HEK293 (cell line): ENCODE measurements around the gene LPCAT4.

ENCODE experiments used
- EGR2 ChIP-seq: fragments of 450-650 bp; formaldehyde crosslinking; IDR thresholded peaks from 2 replicates; pipeline ENCODE4 v1.5.1; 2016; ENCODE audit warnings: low read depth, missing biosample characterization, missing genetic modification characterization
- GFI1B ChIP-seq: fragments of 450-650 bp; formaldehyde crosslinking; IDR thresholded peaks from 2 replicates; pipeline ENCODE4 v1.5.1; 2016; ENCODE audit warnings: missing biosample characterization, missing genetic modification characterization
- GLI2 ChIP-seq: fragments of 450-650 bp; formaldehyde crosslinking; IDR thresholded peaks from 2 replicates; pipeline ENCODE4; 2017; ENCODE audit warnings: missing biosample characterization, missing genetic modification characterization, low read depth, borderline replicate concordance
- GLIS1 ChIP-seq: fragments of 450-650 bp; formaldehyde crosslinking; IDR thresholded peaks from 2 replicates; pipeline ENCODE4 v1.5.1; 2016; ENCODE audit warnings: missing biosample characterization, missing genetic modification characterization
- GLIS2 ChIP-seq: fragments of 450-650 bp; formaldehyde crosslinking; IDR thresholded peaks from 2 replicates; pipeline ENCODE4 v1.5.1; 2016; ENCODE audit warnings: missing biosample characterization, missing genetic modification characterization
- IKZF3 ChIP-seq: fragments of 450-650 bp; IDR thresholded peaks from 2 replicates; pipeline ENCODE4 v1.5.0; 2018; ENCODE audit warnings: missing biosample characterization, mild to moderate bottlenecking, missing genetic modification characterization, moderate library complexity
- KLF8 ChIP-seq: fragments of 450-650 bp; formaldehyde crosslinking; IDR thresholded peaks from 2 replicates; pipeline ENCODE4 v1.5.1; 2016; ENCODE audit warnings: missing biosample characterization, missing genetic modification characterization
- REPIN1 ChIP-seq: fragments of 450-650 bp; formaldehyde crosslinking; IDR thresholded peaks from 2 replicates; pipeline ENCODE4 v1.5.1; 2017; ENCODE audit warnings: missing biosample characterization, missing genetic modification characterization, low read depth
- ZBTB20 ChIP-seq: fragments of 450-650 bp; formaldehyde crosslinking; IDR thresholded peaks from 2 replicates; pipeline ENCODE4 v1.5.1; 2016; ENCODE audit warnings: missing biosample characterization, missing genetic modification characterization
- ZFHX2 ChIP-seq: fragments of 450-650 bp; formaldehyde crosslinking; conservative IDR thresholded peaks from 2 replicates; pipeline ENCODE4 v1.5.1; 2016; ENCODE audit warnings: missing biosample characterization, missing genetic modification characterization
- ZNF133 ChIP-seq: fragments of 450-650 bp; formaldehyde crosslinking; IDR thresholded peaks from 2 replicates; pipeline ENCODE4 v1.5.1; 2016; ENCODE audit warnings: missing biosample characterization, missing genetic modification characterization
- ZNF202 ChIP-seq: fragments of 450-650 bp; formaldehyde crosslinking; IDR thresholded peaks from 2 replicates; pipeline ENCODE4 v1.5.1; 2016; ENCODE audit warnings: missing biosample characterization, missing genetic modification characterization, borderline replicate concordance
- ZNF335 ChIP-seq: fragments of 450-650 bp; formaldehyde crosslinking; conservative IDR thresholded peaks from 2 replicates; pipeline ENCODE4 v1.5.1; 2016; ENCODE audit warnings: missing biosample characterization, missing genetic modification characterization
- ZNF416 ChIP-seq: fragments of 450-650 bp; formaldehyde crosslinking; IDR thresholded peaks from 2 replicates; pipeline ENCODE4 v1.5.1; 2016; ENCODE audit warnings: missing biosample characterization, missing genetic modification characterization
- ZNF501 ChIP-seq: fragments of 450-650 bp; formaldehyde crosslinking; IDR thresholded peaks from 2 replicates; pipeline ENCODE4 v1.5.1; 2016; ENCODE audit warnings: missing biosample characterization, missing genetic modification characterization
- ZNF626 ChIP-seq: fragments of 450-650 bp; sonication (Bioruptor Pico); formaldehyde crosslinking; IDR thresholded peaks from 2 replicates; pipeline ENCODE4 v1.5.1; 2018; ENCODE audit warnings: missing biosample characterization, missing genetic modification characterization, inconsistent platforms
- ZNF664 ChIP-seq: fragments of 450-650 bp; formaldehyde crosslinking; IDR thresholded peaks from 2 replicates; pipeline ENCODE4 v1.5.1; 2016; ENCODE audit warnings: missing biosample characterization, missing genetic modification characterization
- ZNF670 ChIP-seq: fragments of 450-650 bp; formaldehyde crosslinking; IDR thresholded peaks from 2 replicates; pipeline ENCODE4 v1.5.1; 2016; ENCODE audit warnings: missing biosample characterization, missing genetic modification characterization, low read depth
- ZNF677 ChIP-seq: fragments of 450-650 bp; IDR thresholded peaks from 2 replicates; pipeline ENCODE4 v1.5.0; 2018; ENCODE audit warnings: missing biosample characterization, mild to moderate bottlenecking, missing genetic modification characterization, moderate library complexity
- ZNF76 ChIP-seq: fragments of 450-650 bp; formaldehyde crosslinking; IDR thresholded peaks from 2 replicates; pipeline ENCODE4; 2016; ENCODE audit warnings: low read depth, missing biosample characterization, missing genetic modification characterization, borderline replicate concordance
- ZNF776 ChIP-seq: fragments of 450-650 bp; formaldehyde crosslinking; IDR thresholded peaks from 2 replicates; pipeline ENCODE4 v1.5.0; 2017; ENCODE audit warnings: missing biosample characterization, missing genetic modification characterization, borderline replicate concordance
- ZNF830 ChIP-seq: fragments of 450-650 bp; IDR thresholded peaks from 2 replicates; pipeline ENCODE4 v1.5.0; 2018; ENCODE audit warnings: missing biosample characterization, missing genetic modification characterization, low read depth, mild to moderate bottlenecking, moderate library complexity
- TF ChIP-seq, protein P1 (sequence below): fragments of 450-650 bp; formaldehyde crosslinking; IDR thresholded peaks from 2 replicates; pipeline ENCODE4 v1.5.0; 2017; ENCODE audit warnings: missing biosample characterization, missing genetic modification characterization, borderline replicate concordance
- TF ChIP-seq, protein P2 (sequence below): fragments of 450-650 bp; formaldehyde crosslinking; conservative IDR thresholded peaks from 2 replicates; pipeline ENCODE4 v1.5.1; 2016; ENCODE audit warnings: low read depth, missing biosample characterization, missing genetic modification characterization
- TF ChIP-seq, protein P3 (sequence below): fragments of 450-650 bp; formaldehyde crosslinking; IDR thresholded peaks from 2 replicates; pipeline ENCODE4 v1.5.1; 2016; ENCODE audit warnings: missing biosample characterization, missing genetic modification characterization
- TF ChIP-seq, protein P4 (sequence below): fragments of 450-650 bp; formaldehyde crosslinking; IDR thresholded peaks from 2 replicates; pipeline ENCODE4 v1.5.1; 2017; ENCODE audit warnings: missing biosample characterization, missing genetic modification characterization

Gene LPCAT4

DNA sequence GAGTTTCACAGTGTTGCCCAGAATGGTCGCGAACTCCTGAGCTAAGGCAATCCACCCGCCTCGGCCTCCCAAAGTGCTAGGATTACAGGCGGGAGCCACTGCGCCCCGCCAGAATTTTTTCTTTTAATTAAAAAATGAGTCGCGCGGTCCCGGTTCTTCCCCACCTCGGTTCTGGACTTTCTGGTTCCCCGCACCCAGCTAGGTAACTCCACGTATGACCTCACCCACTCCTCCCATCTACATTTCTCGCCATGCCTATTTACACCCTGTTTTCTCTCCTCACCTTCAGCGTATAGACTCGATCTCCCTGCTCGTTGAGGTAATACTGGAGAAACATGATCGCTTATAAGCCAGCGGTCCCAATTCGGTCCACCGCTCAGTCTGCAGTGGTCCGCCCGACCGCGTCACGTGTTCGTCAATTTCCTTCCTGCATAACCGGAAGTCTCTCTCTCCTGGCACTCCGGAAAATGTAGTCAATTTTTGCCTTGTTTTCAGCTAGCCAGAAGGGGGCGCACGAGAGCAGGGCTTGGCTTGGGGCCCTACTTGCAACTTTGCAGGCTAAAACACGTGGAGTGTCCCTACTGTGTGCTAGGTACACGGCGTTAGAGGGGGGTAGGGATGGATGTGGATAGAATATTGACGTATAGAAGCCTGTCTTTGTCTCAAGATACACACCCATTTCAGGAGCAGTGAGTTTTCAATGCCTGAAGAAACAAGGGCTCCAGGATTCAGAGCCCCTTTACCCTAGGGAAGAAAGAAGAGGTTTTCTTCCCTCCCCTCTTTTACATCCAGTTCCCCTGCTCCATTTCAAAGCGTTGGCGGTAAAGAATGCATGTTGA lies 24.0 kb downstream of the LPCAT4 start, which contains the start of the genes NOP10 and NUTM1 (continued):
- TF ChIP-seq, protein P1, sequence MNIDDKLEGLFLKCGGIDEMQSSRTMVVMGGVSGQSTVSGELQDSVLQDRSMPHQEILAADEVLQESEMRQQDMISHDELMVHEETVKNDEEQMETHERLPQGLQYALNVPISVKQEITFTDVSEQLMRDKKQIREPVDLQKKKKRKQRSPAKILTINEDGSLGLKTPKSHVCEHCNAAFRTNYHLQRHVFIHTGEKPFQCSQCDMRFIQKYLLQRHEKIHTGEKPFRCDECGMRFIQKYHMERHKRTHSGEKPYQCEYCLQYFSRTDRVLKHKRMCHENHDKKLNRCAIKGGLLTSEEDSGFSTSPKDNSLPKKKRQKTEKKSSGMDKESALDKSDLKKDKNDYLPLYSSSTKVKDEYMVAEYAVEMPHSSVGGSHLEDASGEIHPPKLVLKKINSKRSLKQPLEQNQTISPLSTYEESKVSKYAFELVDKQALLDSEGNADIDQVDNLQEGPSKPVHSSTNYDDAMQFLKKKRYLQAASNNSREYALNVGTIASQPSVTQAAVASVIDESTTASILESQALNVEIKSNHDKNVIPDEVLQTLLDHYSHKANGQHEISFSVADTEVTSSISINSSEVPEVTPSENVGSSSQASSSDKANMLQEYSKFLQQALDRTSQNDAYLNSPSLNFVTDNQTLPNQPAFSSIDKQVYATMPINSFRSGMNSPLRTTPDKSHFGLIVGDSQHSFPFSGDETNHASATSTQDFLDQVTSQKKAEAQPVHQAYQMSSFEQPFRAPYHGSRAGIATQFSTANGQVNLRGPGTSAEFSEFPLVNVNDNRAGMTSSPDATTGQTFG (tag by site-specific recombination) = no peak
- TF ChIP-seq ZNF677 = no peak
- peak; percentile 29; the same call in 1 of the 2 replicates for TF ChIP-seq IKZF3 (tag by site-specific recombination)
- TF ChIP-seq ZNF776 (tag by site-specific recombination) = no peak
- TF ChIP-seq GLIS2 = no peak
- no peak for TF ChIP-seq ZNF416 (tag by site-specific recombination)
- TF ChIP-seq ZBTB20 (tag by site-specific recombination) = no peak; the same call in 1 of the 2 replicates
- TF ChIP-seq ZNF133 (tag by site-specific recombination) = no peak
- no peak for TF ChIP-seq ZNF626 (tag by site-specific recombination)
- TF ChIP-seq, protein P2, sequence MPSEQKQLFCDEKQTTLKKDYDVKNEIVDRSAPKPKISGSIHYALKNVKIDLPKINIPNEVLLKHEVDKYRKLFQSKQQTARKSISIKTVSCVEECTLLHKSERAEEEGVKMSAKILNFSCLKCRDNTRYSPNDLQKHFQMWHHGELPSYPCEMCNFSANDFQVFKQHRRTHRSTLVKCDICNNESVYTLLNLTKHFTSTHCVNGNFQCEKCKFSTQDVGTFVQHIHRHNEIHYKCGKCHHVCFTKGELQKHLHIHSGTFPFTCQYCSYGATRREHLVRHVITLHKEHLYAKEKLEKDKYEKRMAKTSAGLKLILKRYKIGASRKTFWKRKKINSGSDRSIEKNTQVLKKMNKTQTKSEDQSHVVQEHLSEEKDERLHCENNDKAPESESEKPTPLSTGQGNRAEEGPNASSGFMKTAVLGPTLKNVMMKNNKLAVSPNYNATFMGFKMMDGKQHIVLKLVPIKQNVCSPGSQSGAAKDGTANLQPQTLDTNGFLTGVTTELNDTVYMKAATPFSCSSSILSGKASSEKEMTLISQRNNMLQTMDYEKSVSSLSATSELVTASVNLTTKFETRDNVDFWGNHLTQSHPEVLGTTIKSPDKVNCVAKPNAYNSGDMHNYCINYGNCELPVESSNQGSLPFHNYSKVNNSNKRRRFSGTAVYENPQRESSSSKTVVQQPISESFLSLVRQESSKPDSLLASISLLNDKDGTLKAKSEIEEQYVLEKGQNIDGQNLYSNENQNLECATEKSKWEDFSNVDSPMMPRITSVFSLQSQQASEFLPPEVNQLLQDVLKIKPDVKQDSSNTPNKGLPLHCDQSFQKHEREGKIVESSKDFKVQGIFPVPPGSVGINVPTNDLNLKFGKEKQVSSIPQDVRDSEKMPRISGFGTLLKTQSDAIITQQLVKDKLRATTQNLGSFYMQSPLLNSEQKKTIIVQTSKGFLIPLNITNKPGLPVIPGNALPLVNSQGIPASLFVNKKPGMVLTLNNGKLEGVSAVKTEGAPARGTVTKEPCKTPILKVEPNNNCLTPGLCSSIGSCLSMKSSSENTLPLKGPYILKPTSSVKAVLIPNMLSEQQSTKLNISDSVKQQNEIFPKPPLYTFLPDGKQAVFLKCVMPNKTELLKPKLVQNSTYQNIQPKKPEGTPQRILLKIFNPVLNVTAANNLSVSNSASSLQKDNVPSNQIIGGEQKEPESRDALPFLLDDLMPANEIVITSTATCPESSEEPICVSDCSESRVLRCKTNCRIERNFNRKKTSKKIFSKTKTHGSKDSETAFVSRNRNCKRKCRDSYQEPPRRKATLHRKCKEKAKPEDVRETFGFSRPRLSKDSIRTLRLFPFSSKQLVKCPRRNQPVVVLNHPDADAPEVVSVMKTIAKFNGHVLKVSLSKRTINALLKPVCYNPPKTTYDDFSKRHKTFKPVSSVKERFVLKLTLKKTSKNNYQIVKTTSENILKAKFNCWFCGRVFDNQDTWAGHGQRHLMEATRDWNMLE (tag by site-specific recombination) = peak; percentile 90
- TF ChIP-seq GFI1B (tag by site-specific recombination) = no peak
- TF ChIP-seq, protein P3, sequence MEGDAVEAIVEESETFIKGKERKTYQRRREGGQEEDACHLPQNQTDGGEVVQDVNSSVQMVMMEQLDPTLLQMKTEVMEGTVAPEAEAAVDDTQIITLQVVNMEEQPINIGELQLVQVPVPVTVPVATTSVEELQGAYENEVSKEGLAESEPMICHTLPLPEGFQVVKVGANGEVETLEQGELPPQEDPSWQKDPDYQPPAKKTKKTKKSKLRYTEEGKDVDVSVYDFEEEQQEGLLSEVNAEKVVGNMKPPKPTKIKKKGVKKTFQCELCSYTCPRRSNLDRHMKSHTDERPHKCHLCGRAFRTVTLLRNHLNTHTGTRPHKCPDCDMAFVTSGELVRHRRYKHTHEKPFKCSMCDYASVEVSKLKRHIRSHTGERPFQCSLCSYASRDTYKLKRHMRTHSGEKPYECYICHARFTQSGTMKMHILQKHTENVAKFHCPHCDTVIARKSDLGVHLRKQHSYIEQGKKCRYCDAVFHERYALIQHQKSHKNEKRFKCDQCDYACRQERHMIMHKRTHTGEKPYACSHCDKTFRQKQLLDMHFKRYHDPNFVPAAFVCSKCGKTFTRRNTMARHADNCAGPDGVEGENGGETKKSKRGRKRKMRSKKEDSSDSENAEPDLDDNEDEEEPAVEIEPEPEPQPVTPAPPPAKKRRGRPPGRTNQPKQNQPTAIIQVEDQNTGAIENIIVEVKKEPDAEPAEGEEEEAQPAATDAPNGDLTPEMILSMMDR = peak; percentile 88
- TF ChIP-seq, protein P4, sequence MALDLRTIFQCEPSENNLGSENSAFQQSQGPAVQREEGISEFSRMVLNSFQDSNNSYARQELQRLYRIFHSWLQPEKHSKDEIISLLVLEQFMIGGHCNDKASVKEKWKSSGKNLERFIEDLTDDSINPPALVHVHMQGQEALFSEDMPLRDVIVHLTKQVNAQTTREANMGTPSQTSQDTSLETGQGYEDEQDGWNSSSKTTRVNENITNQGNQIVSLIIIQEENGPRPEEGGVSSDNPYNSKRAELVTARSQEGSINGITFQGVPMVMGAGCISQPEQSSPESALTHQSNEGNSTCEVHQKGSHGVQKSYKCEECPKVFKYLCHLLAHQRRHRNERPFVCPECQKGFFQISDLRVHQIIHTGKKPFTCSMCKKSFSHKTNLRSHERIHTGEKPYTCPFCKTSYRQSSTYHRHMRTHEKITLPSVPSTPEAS (tag by site-specific recombination) = no peak
- peak; percentile 94 for TF ChIP-seq ZNF664 (tag by site-specific recombination)
- 0 out of 2 replicates have a peak, but pooled peaks have one; percentile 40 for TF ChIP-seq ZNF501 (tag by site-specific recombination)
- TF ChIP-seq ZNF76 (tag by site-specific recombination) = peak; percentile 44; the same call in 1 of the 2 replicates
- peak; percentile 53; the same call in 1 of the 2 replicates for TF ChIP-seq GLIS1
- TF ChIP-seq EGR2 (tag by site-specific recombination) = no peak
- no peak for TF ChIP-seq REPIN1
- peak; percentile 84 for TF ChIP-seq ZNF335 (tag by site-specific recombination)
- TF ChIP-seq ZNF830 (tag by site-specific recombination) = no peak
- TF ChIP-seq ZNF202 (tag by site-specific recombination) = no peak
- TF ChIP-seq ZFHX2 = no peak
- no peak for TF ChIP-seq ZNF670
- peak; percentile 56; the same call in 1 of the 2 replicates for TF ChIP-seq KLF8 (tag by site-specific recombination)
- TF ChIP-seq GLI2 = no peak
